GM12878 (cell line): ENCODE results near the gene DPEP1. TPM values are rescaled to one million over a fixed set of nuclear protein-coding genes. Genes with fewer than 3 reads are reported as not detected.

Source experiments
- ATAC-seq: fragments of 200-7000 bp; cut with Tn5 transposase; 3 replicates; pipeline ENCODE4 v1.9.1; 2020; ENCODE audit warnings: mild to moderate bottlenecking, moderate library complexity
- BruUV-seq: library from RNA; stranded (reverse); fragments of 400-500 nt; replicated peaks from 2 replicates; lab custom pipeline; 2021; lab: Mats Ljungman, UMichigan
- CTCF ChIA-PET: fragments of 300-600 bp; sonication (Branson Sonifier 250); formaldehyde crosslinking; extraction: SDS; loops from one replicate; lab custom pipeline; 2021; ENCODE audit warnings: inconsistent platforms; lab: Yijun Ruan, JAX
- POLR2A ChIA-PET: fragments of 350-600 bp; formaldehyde crosslinking; extraction: SDS; loops from one replicate; lab custom pipeline; 2021; ENCODE audit warnings: inconsistent platforms; lab: Charles Lee
- RAD21 ChIA-PET: fragments of 300-600 bp; sonication (Branson Sonifier 250); formaldehyde crosslinking; loops from one replicate; lab custom pipeline; 2023; ENCODE audit warnings: antibody characterized with exemption; ENCODE audit not compliant: unreplicated experiment; lab: Charles Lee
- SMC1A ChIA-PET: fragments of 300-600 bp; sonication (Branson Sonifier 250); formaldehyde crosslinking; loops from one replicate; lab custom pipeline; 2023; ENCODE audit not compliant: unreplicated experiment, uncharacterized antibody; lab: Charles Lee
- DNase-seq: peaks from one replicate; pipeline ENCODE4 v3.0.0-alpha.2; 2011; ENCODE audit warnings: low read depth, low spot score
- FAIRE-seq: peaks from 3 replicates; lab custom pipeline; 2011; peaks lifted over from hg19 to GRCh38; lab: Jason Lieb, UNC
- H2AFZ ChIP-seq: 2 replicates; pipeline ENCODE4 v1.6.0; 2011; ENCODE audit warnings: low read depth, low read length, control low read depth; ENCODE audit not compliant: control insufficient read depth
- H3K27ac ChIP-seq: 2 replicates; pipeline ENCODE4 v1.5.1; 2011; ENCODE audit warnings: control low read depth; ENCODE audit not compliant: control insufficient read depth, insufficient read depth
- H3K27me3 ChIP-seq, 2 experiments: replicated peaks in 1 of 2; 2 replicates each; pipeline versions ENCODE4 v1.6.0 to v1.6.1; 2011; ENCODE audit warnings: low read length in 1 of 2; ENCODE audit not compliant: control insufficient read depth in 2 of 2, insufficient read depth in 2 of 2
- H3K36me3 ChIP-seq, 2 experiments: 2 replicates each; pipeline ENCODE4 v1.5.1; 2011; ENCODE audit warnings: low read length in 1 of 2; ENCODE audit not compliant: control insufficient read depth in 2 of 2, insufficient read depth in 2 of 2
- H3K4me1 ChIP-seq: 2 replicates; pipeline ENCODE4 v1.6.1; 2011; ENCODE audit warnings: mild to moderate bottlenecking, low read length, moderate library complexity, mixed read lengths; ENCODE audit not compliant: control insufficient read depth, insufficient read depth
- H3K4me2 ChIP-seq: 2 replicates; pipeline ENCODE4 v1.6.0; 2011; ENCODE audit warnings: control low read depth; ENCODE audit not compliant: control insufficient read depth, insufficient read depth
- H3K4me3 ChIP-seq: fragments of 200-600 bp; sonication (generic); 2 replicates; pipeline ENCODE4 v1.5.1; 2016
- H3K79me2 ChIP-seq: 2 replicates; pipeline ENCODE4 v1.6.0; 2011; ENCODE audit warnings: low read length; ENCODE audit not compliant: control insufficient read depth, insufficient read depth
- H3K9ac ChIP-seq: 2 replicates; pipeline ENCODE4 v1.8.0; 2011; ENCODE audit warnings: low read length, control low read depth, mixed read lengths; ENCODE audit not compliant: control insufficient read depth, insufficient read depth
- H3K9me3 ChIP-seq: replicated peaks from 3 replicates; pipeline ENCODE4 v1.5.1; 2011; ENCODE audit warnings: mild to moderate bottlenecking, low read length; ENCODE audit not compliant: control insufficient read depth, insufficient read depth
- H4K20me1 ChIP-seq: 2 replicates; pipeline ENCODE4 v1.6.0; 2011; ENCODE audit not compliant: control insufficient read depth, insufficient read depth
- BACH1 ChIP-seq: fragments of 450-650 bp; IDR thresholded peaks from 2 replicates; pipeline ENCODE4 v1.6.1; 2017; ENCODE audit warnings: mild to moderate bottlenecking, borderline replicate concordance
- BMI1 ChIP-seq: fragments of 450-650 bp; IDR thresholded peaks from 2 replicates; pipeline ENCODE4 v1.6.1; 2016; ENCODE audit warnings: mild to moderate bottlenecking, moderate library complexity, borderline replicate concordance
- EED ChIP-seq: sonication (generic); IDR thresholded peaks from 2 replicates; pipeline ENCODE4 v1.6.1; 2016; ENCODE audit warnings: antibody characterized with exemption, low read depth
- MXI1 ChIP-seq: fragments of 150-350 bp; IDR thresholded peaks from 2 replicates; pipeline ENCODE4 v1.6.1; 2011; ENCODE audit warnings: low read depth, mild to moderate bottlenecking, inconsistent platforms, low read length, improper control_type of control experiment
- POLR2AphosphoS2 ChIP-seq: IDR thresholded peaks from 2 replicates; pipeline ENCODE4 v1.6.1; 2011; ENCODE audit warnings: low read depth, mild to moderate bottlenecking, low read length, improper control_type of control experiment, moderate library complexity
- RAD21 ChIP-seq: IDR thresholded peaks from 2 replicates; pipeline ENCODE4 v1.6.1; 2011; ENCODE audit warnings: mild to moderate bottlenecking, low read depth, low read length, moderate library complexity; ENCODE audit not compliant: insufficient read depth
- SMARCA5 ChIP-seq: fragments of 450-650 bp; IDR thresholded peaks from 2 replicates; pipeline ENCODE4 v1.6.1; 2017; ENCODE audit warnings: mild to moderate bottlenecking
- SMC3 ChIP-seq: IDR thresholded peaks from 2 replicates; pipeline ENCODE4 v1.6.1; 2011; ENCODE audit warnings: low read length, improper control_type of control experiment, borderline replicate concordance
- SPI1 ChIP-seq: IDR thresholded peaks from 2 replicates; pipeline ENCODE4 v1.6.1; 2011; ENCODE audit warnings: low read depth, mild to moderate bottlenecking, low read length, moderate library complexity, borderline replicate concordance; ENCODE audit not compliant: insufficient read depth
- STAT1 ChIP-seq: fragments of 450-650 bp; conservative IDR thresholded peaks from 2 replicates; pipeline ENCODE4 v1.6.1; 2014; ENCODE audit warnings: antibody characterized with exemption, mild to moderate bottlenecking
- TBL1XR1 ChIP-seq: IDR thresholded peaks from 2 replicates; pipeline ENCODE4 v1.6.1; 2012; ENCODE audit warnings: low read depth, low read length, improper control_type of control experiment
- ZZZ3 ChIP-seq: IDR thresholded peaks from 2 replicates; pipeline ENCODE4 v1.6.1; 2011; ENCODE audit warnings: low read depth; ENCODE audit not compliant: control insufficient read depth, insufficient read length
- whole genome bisulfite sequencing: methylation state at CpG from one replicate; pipeline ENCODE4 v1.1.6; 2016; ENCODE audit warnings: low lambda C conversion rate; ENCODE audit not compliant: insufficient replicate concordance, insufficient coverage; ENCODE audit errors: missing lambda C conversion rate; 5-methylcytosine and 5-hydroxymethylcytosine counted together
- in situ Hi-C: fragments of 300-500 bp; cut with MboI; formaldehyde crosslinking; loops from 9 replicates; pipeline ENCODE4 v1.14.3; 2018; ENCODE audit warnings: mixed read lengths
- intact Hi-C: fragments of 100-400 bp; cut with micrococcal nuclease; formaldehyde crosslinking; loops from one replicate; pipeline ENCODE4 v1.14.2; 2022; ENCODE audit not compliant: unreplicated experiment
- polyA plus RNA-seq, 11 experiments: library from polyadenylated mRNA; depleted of rRNA in 4 of 11; unstranded in 6 of 11; stranded (reverse) in 5 of 11; fragments of >200 nt; fragmentation: Nextera tagmentation in 4 of 11; fragmentation: Illumina TruSeq in 1 of 11; extraction: Ambion mirVana in 4 of 11; extraction: Trizol in 1 of 11; gene quantifications; 1 replicate in 1 of 11; 2 replicates in 10 of 11; pipeline versions ENCODE4 v1.2.1 to v1.2.3, GENCODE V29; 2011 to 2016; ENCODE audit warnings: inconsistent platforms in 2 of 11, missing spikeins in 2 of 11, low read depth in 1 of 11
- total RNA-seq, 4 experiments: library from RNA; depleted of rRNA in 3 of 4; stranded (reverse); fragments of >200 nt in 3 of 4; fragmentation: Illumina TruSeq in 1 of 4; extraction: Trizol in 1 of 4; gene quantifications; 2 replicates each; pipeline versions ENCODE4 v1.2.1 to v1.2.3, GENCODE V29; 2013 to 2021
- TF ChIP-seq, protein P1 (sequence below), 3 experiments: IDR thresholded peaks in 2 of 3; conservative IDR thresholded peaks in 1 of 3; 2 replicates each; pipeline ENCODE4 v1.5.1; 2011; ENCODE audit warnings: low read depth in 3 of 3, low read length in 3 of 3, mild to moderate bottlenecking in 3 of 3, control low read depth in 2 of 3, moderate library complexity in 2 of 3, inconsistent platforms in 1 of 3, mixed read lengths in 1 of 3; ENCODE audit not compliant: control insufficient read depth in 2 of 3, insufficient read depth in 1 of 3; ENCODE audit errors: extremely low read depth in 1 of 3
- TF ChIP-seq, protein P2 (sequence below): IDR thresholded peaks from 2 replicates; pipeline ENCODE4 v1.6.1; 2011; ENCODE audit warnings: low read depth, low read length, improper control_type of control experiment, borderline replicate concordance

DPEP1 gene
- total and polyA plus RNA-seq, 10 of the 15 experiments (the other 5 are each of a cell fraction or from before 2014, with no cell fraction given): not detected

DNA sequence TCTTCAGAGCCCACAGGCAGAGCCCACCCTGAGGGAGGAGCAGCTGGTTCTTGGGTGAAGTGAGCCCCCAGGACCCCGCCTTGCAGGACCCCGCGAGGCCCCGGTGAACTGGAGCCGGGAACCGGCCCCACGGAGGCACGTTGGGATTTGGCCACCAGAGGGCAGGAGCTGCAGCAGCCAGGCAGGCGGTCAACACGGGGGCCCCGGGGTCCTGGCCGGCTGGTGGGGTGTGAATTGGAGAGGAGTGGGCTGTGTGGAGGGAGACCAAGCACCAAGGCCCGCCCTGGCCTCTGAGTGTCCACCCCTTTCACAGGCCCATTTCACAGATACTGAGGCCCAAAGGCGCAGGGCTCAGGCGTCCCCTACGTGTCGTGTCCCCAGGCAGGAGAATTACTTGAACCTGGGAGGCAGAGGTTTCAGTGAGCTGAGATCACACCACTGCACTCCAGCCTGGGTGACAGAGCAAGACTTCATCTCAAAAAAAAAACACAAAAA is 2.2 kb downstream of the DPEP1 start:
- DNase-seq (no peak), FAIRE-seq (no peak), ATAC-seq (peak; percentile 76)
- H3K9me3 ChIP-seq: no peaks in the 10 kb centered on the region
- no peak overlapping the region for H2AFZ ChIP-seq
- TF ChIP-seq SMARCA5: no peak
- no peak for TF ChIP-seq ZZZ3
- TF ChIP-seq TBL1XR1: no peak
- TF ChIP-seq EED: no peak
- TF ChIP-seq BACH1: no peak
- 0 out of 2 replicates have a peak, but pooled peaks have one; percentile 23 for TF ChIP-seq RAD21
- TF ChIP-seq POLR2AphosphoS2: no peak
- no peak for TF ChIP-seq SPI1
- peak; percentile 26; the same call in 1 of the 2 replicates for TF ChIP-seq SMC3
- TF ChIP-seq, protein P1, sequence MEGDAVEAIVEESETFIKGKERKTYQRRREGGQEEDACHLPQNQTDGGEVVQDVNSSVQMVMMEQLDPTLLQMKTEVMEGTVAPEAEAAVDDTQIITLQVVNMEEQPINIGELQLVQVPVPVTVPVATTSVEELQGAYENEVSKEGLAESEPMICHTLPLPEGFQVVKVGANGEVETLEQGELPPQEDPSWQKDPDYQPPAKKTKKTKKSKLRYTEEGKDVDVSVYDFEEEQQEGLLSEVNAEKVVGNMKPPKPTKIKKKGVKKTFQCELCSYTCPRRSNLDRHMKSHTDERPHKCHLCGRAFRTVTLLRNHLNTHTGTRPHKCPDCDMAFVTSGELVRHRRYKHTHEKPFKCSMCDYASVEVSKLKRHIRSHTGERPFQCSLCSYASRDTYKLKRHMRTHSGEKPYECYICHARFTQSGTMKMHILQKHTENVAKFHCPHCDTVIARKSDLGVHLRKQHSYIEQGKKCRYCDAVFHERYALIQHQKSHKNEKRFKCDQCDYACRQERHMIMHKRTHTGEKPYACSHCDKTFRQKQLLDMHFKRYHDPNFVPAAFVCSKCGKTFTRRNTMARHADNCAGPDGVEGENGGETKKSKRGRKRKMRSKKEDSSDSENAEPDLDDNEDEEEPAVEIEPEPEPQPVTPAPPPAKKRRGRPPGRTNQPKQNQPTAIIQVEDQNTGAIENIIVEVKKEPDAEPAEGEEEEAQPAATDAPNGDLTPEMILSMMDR (IDR thresholded peaks at IDR 0.05 in 2 of 3, conservative IDR thresholded peaks at IDR 0.05 in 1 of 3; ENCODE audit: control insufficient read depth in 2 of 3, extremely low read depth in 1 of 3, insufficient read depth in 1 of 3, low read depth in 3 of 3, low read length in 3 of 3): peak; percentile 39 to 73 (median 53)
- TF ChIP-seq, protein P2, sequence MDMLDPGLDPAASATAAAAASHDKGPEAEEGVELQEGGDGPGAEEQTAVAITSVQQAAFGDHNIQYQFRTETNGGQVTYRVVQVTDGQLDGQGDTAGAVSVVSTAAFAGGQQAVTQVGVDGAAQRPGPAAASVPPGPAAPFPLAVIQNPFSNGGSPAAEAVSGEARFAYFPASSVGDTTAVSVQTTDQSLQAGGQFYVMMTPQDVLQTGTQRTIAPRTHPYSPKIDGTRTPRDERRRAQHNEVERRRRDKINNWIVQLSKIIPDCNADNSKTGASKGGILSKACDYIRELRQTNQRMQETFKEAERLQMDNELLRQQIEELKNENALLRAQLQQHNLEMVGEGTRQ: no peak
- no peak for TF ChIP-seq STAT1
- no peak for TF ChIP-seq MXI1
- no peak for TF ChIP-seq BMI1
- no peaks in the 10 kb centered on the region for H3K4me1 ChIP-seq
- no peaks in the 10 kb centered on the region for H3K36me3 ChIP-seq
- H3K4me2 ChIP-seq: no peak overlapping the region
- no peak overlapping the region for H3K27ac ChIP-seq
- no peak overlapping the region for H3K9ac ChIP-seq
- H3K27me3 ChIP-seq: no peaks in the 10 kb centered on the region
- H3K79me2 ChIP-seq: no peaks in the 10 kb centered on the region
- 53% methylated on average over 17 of the region's 17 CpGs for WGBS
- ChIA-PET RAD21 (no interaction called here), CTCF (interaction anchor here (1.0 to 1.7 kb wide), 4 partner anchors 17 to 250 kb away, joined by 4 to 6 read pairs (median 5); no protein-coding TSS in a partner anchor), POLR2A (no interaction called here), SMC1A (interaction anchor here (1.3 kb wide), 1 partner anchor 85 kb away, joined by 3 read pairs; no protein-coding TSS in a partner anchor)
- no peak overlapping the region for H3K4me3 ChIP-seq
- in situ Hi-C loops: no loop called here
- BruUV-seq: no TSS peak
- no peaks in the 10 kb centered on the region for H4K20me1 ChIP-seq
- intact Hi-C loops: no loop called here
